Measurements from ENCODE around the gene ERRFI1.

DNA sequence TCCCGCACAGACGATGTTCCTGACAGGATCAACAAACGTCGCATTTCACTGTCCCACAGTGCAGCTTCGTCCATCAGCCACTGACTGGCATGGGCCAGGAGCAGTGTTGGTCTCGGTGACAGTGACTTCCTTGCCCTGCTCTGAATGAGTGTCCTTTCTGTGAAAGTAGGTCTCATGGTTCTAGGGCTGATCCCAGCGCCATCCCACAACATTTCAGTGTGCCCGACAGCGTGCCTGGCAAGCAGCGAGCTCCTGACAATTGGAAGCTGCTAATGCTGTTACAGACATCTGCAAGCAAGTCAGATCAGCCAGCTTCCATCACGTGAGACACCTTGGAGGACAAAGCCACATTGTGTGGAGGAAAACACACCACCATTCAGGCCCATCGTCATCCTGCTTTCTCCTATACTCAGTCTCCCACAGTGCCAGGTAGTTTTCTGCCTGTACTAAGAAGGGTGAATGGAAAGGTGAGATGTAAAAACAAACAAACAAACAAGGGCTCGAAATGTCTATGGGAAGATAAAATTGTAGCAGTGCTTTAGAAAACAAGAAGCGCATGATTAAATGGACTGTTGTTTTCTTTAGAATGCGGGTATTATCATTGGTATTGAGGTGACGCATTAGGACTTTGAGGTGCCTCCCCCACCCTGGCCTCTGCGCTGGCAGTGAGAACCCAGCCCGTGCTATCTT, 21.9 kb downstream of the ERRFI1 start:
- TF ChIP-seq TBP (IDR thresholded peaks at IDR 0.05; ENCODE audit: low read depth, low read length), result no peak
- no peak for TF ChIP-seq HDAC6 (IDR thresholded peaks at IDR 0.05; ENCODE audit: low read depth, low read length)
- no peak for TF ChIP-seq CTCF (IDR thresholded peaks at IDR 0.05; ENCODE audit: control extremely low read depth in 1 of 3, insufficient read depth in 1 of 3, low read depth in 1 of 3, low read length in 3 of 3)
- TF ChIP-seq ZNF274 (IDR thresholded peaks at IDR 0.05; ENCODE audit: borderline replicate concordance, extremely low read depth, low read length), result no peak
- no peak for TF ChIP-seq SIRT6 (IDR thresholded peaks at IDR 0.05; ENCODE audit: low read length)
- TF ChIP-seq EP300 (IDR thresholded peaks at IDR 0.05; ENCODE audit: borderline replicate concordance in 1 of 2, low read depth in 2 of 2, low read length in 2 of 2), result no peak
- no peak for TF ChIP-seq CREB1 (IDR thresholded peaks at IDR 0.05)

Data from H1 (cell line).